Measurements from ENCODE around the gene KRTAP19-1. TPM values are rescaled to one million over a fixed set of nuclear protein-coding genes. Genes with fewer than 3 reads are reported as not detected.
A peak's percentile ranks its signal among the peaks of the same experiment; 100 is the strongest.

Gene KRTAP19-1
- total RNA-seq, 2 donors from 2014 or later = not detected

DNA sequence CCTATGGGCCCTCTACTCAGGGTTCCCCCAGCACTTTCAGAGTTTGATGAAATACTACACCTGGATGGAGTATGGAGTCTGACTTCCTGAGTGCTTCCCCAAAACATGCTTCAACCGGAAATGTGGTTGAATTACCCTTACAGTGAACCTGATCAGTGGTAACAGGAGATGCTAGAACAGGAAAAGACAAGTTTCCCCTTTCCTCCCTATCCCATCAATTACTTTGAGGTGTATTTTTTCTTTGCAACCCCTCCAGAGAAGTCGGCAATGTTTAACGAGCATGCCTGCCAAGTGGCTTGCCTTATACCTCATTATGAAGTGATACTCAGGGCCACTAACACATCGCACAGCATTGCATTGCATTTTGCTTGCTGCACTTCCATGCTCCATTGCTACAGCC is 33.1 kb downstream of the KRTAP19-1 start:
- WGBS, 2 experiments (ENCODE audit: insufficient coverage in 1 of 2, insufficient read length in 1 of 2) = 81 to 82% methylated on average over 4 of the region's 4 CpGs
- Mint-ChIP-seq H3K27me3 (ENCODE audit: insufficient read depth) (no peaks in the 10 kb centered on the region), H3K4me3 (no peak overlapping the region), H3K36me3 (ENCODE audit: low read depth) (no peaks in the 10 kb centered on the region), H3K4me1 (peaks cover 6% of the 10 kb centered on the region), H3K9me3 (no peaks in the 10 kb centered on the region), H3K27ac (no peak overlapping the region)
- Histone ChIP-seq H3K9ac (ENCODE audit: extremely low read depth, low read length, poor library complexity, severe bottlenecking) (no peak overlapping the region), H3K27me3 (ENCODE audit: control insufficient read depth, insufficient read depth, low read length, poor library complexity, severe bottlenecking) (no peaks in the 10 kb centered on the region), H3K9me3 (ENCODE audit: control insufficient read depth, low read length) (no peaks in the 10 kb centered on the region), H3K4me1 (ENCODE audit: control insufficient read depth, insufficient read depth, low read length) (no peaks in the 10 kb centered on the region), H3K36me3 (ENCODE audit: control insufficient read depth, insufficient read depth, low read length) (no peaks in the 10 kb centered on the region), H3K4me3 (ENCODE audit: low read length) (no peak overlapping the region), H3K27ac (ENCODE audit: low read depth, low read length) (no peak overlapping the region)
- no peak for TF ChIP-seq CTCF (conservative IDR thresholded peaks at IDR 0.05)
- DNase-seq = no peak

GRCh38 chr21:30444204-30444603 is 36.0 kb downstream of the KRTAP19-1 start:
- no peaks in the 10 kb centered on the region for H3K27me3 Mint-ChIP-seq (ENCODE audit: insufficient read depth)
- Histone ChIP-seq H3K4me1 (ENCODE audit: control insufficient read depth, insufficient read depth, low read length) (no peaks in the 10 kb centered on the region), H3K9ac (ENCODE audit: extremely low read depth, low read length, poor library complexity, severe bottlenecking) (no peak overlapping the region), H3K4me3 (ENCODE audit: low read length) (no peak overlapping the region), H3K27me3 (ENCODE audit: control insufficient read depth, insufficient read depth, low read length, poor library complexity, severe bottlenecking) (no peaks in the 10 kb centered on the region), H3K27ac (ENCODE audit: low read depth, low read length) (no peak overlapping the region), H3K36me3 (ENCODE audit: control insufficient read depth, insufficient read depth, low read length) (no peaks in the 10 kb centered on the region), H3K9me3 (ENCODE audit: control insufficient read depth, low read length) (no peaks in the 10 kb centered on the region)
- DNase-seq = peak; percentile 64
- H3K4me3 Mint-ChIP-seq = no peak overlapping the region
- H3K9me3 Mint-ChIP-seq = no peaks in the 10 kb centered on the region
- no peaks in the 10 kb centered on the region for H3K36me3 Mint-ChIP-seq (ENCODE audit: low read depth)
- 68% methylated on average over 1 of the region's 1 CpG; no CpG with 5 or more reads in 1 of the 2 experiments for WGBS, 2 experiments (ENCODE audit: insufficient coverage in 1 of 2, insufficient read length in 1 of 2)
- H3K4me1 Mint-ChIP-seq = peaks cover 12% of the 10 kb centered on the region
- TF ChIP-seq CTCF (conservative IDR thresholded peaks at IDR 0.05) = peak; percentile 61
- no peak overlapping the region for H3K27ac Mint-ChIP-seq

- Histone ChIP-seq H3K4me1 (ENCODE audit: control insufficient read depth, insufficient read depth, low read length) (no peaks in the 10 kb centered on the region), H3K27me3 (ENCODE audit: control insufficient read depth, insufficient read depth, low read length, poor library complexity, severe bottlenecking) (no peaks in the 10 kb centered on the region), H3K36me3 (ENCODE audit: control insufficient read depth, insufficient read depth, low read length) (no peaks in the 10 kb centered on the region), H3K27ac (ENCODE audit: low read depth, low read length) (no peak overlapping the region), H3K4me3 (ENCODE audit: low read length) (no peak overlapping the region), H3K9me3 (ENCODE audit: control insufficient read depth, low read length) (no peaks in the 10 kb centered on the region), H3K9ac (ENCODE audit: extremely low read depth, low read length, poor library complexity, severe bottlenecking) (no peak overlapping the region)
- H3K36me3 Mint-ChIP-seq (ENCODE audit: low read depth) = no peaks in the 10 kb centered on the region
- H3K4me1 Mint-ChIP-seq = peaks cover 12% of the 10 kb centered on the region
- no peak overlapping the region for H3K27ac Mint-ChIP-seq
- H3K27me3 Mint-ChIP-seq (ENCODE audit: insufficient read depth) = no peaks in the 10 kb centered on the region
- H3K9me3 Mint-ChIP-seq = no peaks in the 10 kb centered on the region
- TF ChIP-seq CTCF (conservative IDR thresholded peaks at IDR 0.05) = no peak
- H3K4me3 Mint-ChIP-seq = no peak overlapping the region
- no peak for DNase-seq
Observed at GRCh38 chr21:30443226-30443625, 36.9 kb downstream of the KRTAP19-1 start.
